Measurements from ENCODE around the gene GNAL.

The GNAL gene

GRCh38 chr18:11729556-11729955, 40.5 kb downstream of the GNAL start:
- ATAC-seq, result no peak

GRCh38 chr18:11733031-11733430, 44.0 kb downstream of the GNAL start:
- ATAC-seq, result peak; percentile 21 to 43

GRCh38 chr18:11736656-11737055, 47.6 kb downstream of the GNAL start:
- no peak for ATAC-seq

- no peak for ATAC-seq
Observed at GRCh38 chr18:11739893-11740292, 50.8 kb downstream of the GNAL start.

- ATAC-seq, result no peak
Observed at GRCh38 chr18:11740461-11740860, 51.4 kb downstream of the GNAL start.

- ATAC-seq, result no peak
Observed at GRCh38 chr18:11741505-11742145, 52.6 kb downstream of the GNAL start.

GRCh38 chr18:11745521-11745920, 56.5 kb downstream of the GNAL start:
- no peak for ATAC-seq

GRCh38 chr18:11747286-11747685, 58.2 kb downstream of the GNAL start:
- no peak for ATAC-seq

GRCh38 chr18:11747731-11748130, 58.7 kb downstream of the GNAL start:
- no peak for ATAC-seq

GRCh38 chr18:11749305-11749704, 60.2 kb downstream of the GNAL start:
- no peak for ATAC-seq

- no peak for ATAC-seq
Observed at GRCh38 chr18:11750171-11750570, 61.1 kb downstream of the GNAL start.

- no peak for ATAC-seq
Observed at GRCh38 chr18:11750581-11751310, 61.7 kb downstream of the GNAL start.

- ATAC-seq, result no peak
Observed at GRCh38 chr18:11751341-11752115, 62.5 kb downstream of the GNAL start.

GRCh38 chr18:11752116-11752911, 63.2 kb downstream of the GNAL start:
- peak in 1 of 2 donors; percentile 24 for ATAC-seq

- ATAC-seq, result no peak
Observed at GRCh38 chr18:11754979-11755378, 65.9 kb downstream of the GNAL start.

GRCh38 chr18:11757084-11757590, 68.1 kb downstream of the GNAL start:
- ATAC-seq, result no peak

GRCh38 chr18:11759456-11759855, 70.4 kb downstream of the GNAL start:
- no peak for ATAC-seq

- ATAC-seq, result no peak
Observed at GRCh38 chr18:11760498-11761167, 71.6 kb downstream of the GNAL start.

GRCh38 chr18:11761553-11761952, 72.5 kb downstream of the GNAL start:
- ATAC-seq, result no peak

- ATAC-seq, result no peak
Observed at GRCh38 chr18:11762429-11762828, 73.4 kb downstream of the GNAL start.

- no peak for ATAC-seq
Observed at GRCh38 chr18:11767329-11767728, 78.3 kb downstream of the GNAL start.

GRCh38 chr18:11767935-11768334, 78.9 kb downstream of the GNAL start:
- no peak for ATAC-seq

All from activated CD4-positive, CD25-positive, alpha-beta regulatory T cell treated with anti-CD3 and anti-CD28 coated beads, Interleukin-2, amount 50 U/mL, for 24 hours (primary cell).